GM19099 (cell line): ENCODE results near the gene FBN1.

Experiments
- POLR2A ChIP-seq: IDR thresholded peaks from 3 replicates; pipeline ENCODE4 v1.6.1; 2011; ENCODE audit warnings: low read depth; ENCODE audit not compliant: insufficient read length; ENCODE audit errors: extremely low read depth

Gene FBN1

DNA sequence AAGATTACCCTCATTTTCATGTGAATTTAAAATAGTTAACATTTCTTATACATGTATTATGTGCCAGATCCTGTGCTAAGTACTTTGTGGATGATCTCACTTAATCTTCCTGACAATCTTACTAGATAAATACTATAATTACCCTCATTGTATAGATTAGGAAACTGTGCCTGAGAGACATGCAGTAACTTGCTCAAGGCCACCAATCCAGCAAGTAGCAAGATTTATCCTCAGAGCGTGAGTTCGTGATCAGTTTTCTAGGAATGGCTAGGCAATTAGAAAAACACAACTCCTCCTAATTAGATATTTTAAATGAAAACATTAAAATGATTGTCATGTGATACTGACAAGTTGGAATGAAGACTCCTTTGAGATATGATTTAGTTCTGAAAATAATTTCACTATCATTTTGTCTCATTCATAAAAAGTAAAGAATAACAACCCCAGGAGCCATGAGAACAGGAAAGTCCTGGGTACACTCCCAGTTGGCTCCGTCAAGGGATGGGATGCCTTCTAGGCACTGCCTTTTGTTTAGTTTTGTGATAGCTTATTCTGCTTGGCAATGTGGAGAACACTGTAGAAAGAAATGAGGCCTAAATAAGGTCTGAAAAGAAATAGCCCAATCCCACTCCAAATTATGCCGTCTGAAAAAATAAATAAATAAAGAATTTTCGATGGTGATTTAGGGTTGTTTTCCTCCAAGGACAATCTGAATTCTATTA lies 61.3 kb downstream of the FBN1 start:
- no peak for TF ChIP-seq POLR2A

DNA sequence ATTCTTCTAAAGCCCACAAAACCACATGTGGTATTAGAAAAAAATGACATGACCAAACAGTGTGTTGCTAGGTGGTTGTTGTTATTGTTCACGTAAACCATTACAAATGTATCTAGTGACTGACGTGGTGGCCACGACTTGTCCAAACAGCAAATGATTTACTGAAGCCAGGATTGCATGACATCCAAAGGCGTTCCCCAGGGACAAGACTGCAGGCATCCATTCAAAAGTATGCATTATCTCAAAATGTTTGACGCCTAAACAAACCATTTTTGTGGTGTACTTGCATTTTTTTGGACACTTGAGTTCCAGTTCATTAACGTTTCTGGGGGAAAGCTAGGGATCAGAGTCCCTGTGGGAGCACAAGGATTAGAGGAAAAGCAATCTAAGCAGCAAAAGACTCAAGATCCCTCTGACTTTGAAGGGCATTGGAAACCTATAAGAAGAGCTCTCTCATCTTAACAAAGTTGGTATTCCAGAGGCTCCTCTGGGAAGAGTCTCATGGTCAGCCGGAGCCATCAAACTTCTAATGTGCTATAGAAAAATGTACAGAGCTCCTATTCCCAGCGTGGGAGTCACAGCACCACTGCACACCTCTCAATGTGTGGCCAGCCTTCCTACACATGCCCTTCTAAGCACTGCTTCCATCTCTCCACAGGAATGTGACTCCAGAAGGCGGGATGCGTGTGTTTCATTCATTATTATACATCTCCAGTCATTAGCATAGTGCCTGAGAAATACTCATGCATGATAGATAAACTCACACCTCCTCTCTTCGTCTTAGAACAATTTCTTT lies 62.9 kb downstream of the FBN1 start:
- no peak for TF ChIP-seq POLR2A

DNA sequence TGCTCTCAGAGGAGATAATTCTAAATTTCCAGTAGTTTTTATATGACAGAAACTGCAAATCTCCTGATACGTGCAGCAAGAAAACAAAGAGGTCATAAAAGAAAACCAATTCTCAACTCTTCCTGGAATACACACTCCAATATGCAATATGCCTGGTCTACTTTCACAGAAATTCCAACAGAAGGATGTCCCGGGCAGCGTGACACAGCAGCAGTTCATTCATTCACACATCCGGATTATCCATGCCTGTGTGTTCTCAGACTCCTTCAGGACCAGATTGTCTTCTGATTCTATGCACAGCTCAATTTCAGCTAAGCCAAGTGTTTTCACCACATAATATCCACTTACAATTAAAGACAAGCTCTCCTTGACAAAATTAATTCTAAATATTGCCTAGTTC lies 64.3 kb downstream of the FBN1 start:
- TF ChIP-seq POLR2A: no peak

DNA sequence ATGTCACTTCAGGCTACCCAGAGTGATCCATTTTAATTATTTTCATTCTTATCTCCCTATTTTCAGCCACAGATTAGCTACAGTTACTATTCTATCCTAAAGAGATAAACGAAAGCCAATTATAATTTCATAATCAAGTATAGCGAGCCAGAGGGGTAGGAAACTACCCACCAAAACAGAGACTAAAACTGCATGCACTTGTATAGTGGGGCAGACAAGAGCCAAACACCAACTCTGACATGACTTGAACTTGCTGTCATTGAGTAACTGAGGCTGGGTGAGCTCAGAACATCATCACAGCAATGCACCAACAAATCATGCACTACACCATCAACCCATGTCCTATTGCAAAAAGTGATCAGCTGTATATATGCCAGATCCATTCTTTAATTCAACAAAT lies 64.8 kb downstream of the FBN1 start:
- TF ChIP-seq POLR2A: no peak

DNA sequence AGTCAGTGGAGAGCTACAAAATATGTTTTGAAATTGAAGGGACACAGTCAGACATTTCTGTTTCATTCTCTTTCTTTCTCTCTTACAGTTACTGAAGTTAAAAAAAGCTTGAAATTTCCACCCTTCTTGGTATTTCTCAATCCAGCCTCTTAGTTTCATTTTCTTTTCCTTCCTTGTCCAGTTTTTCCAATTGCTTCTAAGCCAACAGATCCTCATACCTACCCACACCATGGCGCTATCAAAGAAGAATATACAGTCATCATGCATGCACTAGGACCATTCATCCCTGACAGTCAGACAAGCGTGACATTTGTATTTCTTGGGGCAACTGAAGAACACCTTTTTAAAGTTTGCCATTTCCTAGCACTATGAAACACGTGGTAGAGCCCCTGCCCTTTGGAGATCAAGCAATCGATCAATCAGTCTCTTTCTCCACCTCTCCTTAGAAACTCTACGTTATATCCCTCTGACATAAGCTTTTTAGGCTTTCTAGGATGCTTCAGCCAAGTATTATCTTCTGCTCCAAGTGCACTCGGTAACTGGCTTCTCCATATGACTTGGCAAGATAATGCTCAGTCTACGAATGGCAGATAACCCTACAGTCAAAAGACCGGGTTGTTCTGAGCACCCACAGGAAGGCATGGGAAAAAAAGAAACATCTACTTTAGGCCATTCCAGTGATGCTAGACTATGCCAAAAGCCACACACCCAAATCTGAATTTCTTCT lies 65.4 kb downstream of the FBN1 start:
- no peak for TF ChIP-seq POLR2A

DNA sequence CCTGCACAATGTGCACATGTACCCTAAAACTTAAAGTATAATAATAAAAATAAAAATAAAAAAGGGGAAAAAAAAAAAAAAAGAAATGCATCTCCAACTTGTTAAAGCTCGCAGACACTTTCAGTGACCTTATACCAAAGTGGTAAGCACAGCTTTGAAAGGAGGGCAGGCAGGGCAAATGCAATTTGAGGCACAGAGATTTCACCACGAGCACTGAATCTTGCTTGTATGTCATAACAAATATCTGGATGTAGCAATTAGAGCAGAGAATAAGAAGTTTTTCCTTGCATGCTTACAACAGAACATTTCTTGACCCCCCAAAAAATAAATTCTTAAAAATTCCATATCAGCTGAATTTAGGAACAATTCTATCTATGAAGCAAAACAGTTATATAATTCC lies 66.5 kb downstream of the FBN1 start:
- TF ChIP-seq POLR2A: no peak

DNA sequence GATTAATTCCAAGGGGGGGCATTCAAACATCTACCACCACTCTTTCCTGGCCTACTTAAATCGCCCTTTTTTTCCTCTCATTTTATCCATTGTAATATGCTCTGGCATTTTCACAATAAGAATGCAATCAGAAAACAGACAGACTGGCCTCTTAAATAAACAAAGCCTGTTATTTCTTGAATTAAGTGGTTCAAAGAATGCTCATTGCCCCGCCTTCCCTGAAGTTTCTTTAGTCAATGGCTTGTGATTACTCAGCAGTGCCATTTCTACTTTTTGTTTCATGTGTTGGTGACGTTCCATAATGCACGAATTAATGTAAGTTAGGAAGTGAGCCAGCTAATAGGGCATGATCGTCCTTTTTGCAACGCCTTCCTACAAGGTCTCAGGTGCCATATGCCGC lies 68.0 kb downstream of the FBN1 start:
- no peak for TF ChIP-seq POLR2A

DNA sequence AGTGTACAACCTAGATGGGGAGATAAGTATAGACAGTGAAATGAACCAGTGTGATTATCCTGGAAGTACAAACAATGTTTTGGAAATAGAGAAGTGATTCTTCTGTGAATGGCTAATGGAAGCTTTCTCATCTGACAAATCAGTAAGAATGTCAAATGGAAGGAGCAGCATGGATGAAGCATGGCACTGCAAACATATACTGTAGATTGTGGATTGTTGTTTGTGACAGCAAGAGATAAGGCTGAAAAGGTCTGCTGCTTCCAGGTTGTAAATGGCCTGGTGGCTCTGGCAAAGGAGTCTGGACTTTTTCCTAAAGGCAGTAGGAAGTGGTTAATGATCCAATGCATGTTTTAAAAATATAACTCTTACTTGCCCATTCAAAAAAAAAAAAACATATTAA lies 71.3 kb downstream of the FBN1 start:
- no peak for TF ChIP-seq POLR2A

DNA sequence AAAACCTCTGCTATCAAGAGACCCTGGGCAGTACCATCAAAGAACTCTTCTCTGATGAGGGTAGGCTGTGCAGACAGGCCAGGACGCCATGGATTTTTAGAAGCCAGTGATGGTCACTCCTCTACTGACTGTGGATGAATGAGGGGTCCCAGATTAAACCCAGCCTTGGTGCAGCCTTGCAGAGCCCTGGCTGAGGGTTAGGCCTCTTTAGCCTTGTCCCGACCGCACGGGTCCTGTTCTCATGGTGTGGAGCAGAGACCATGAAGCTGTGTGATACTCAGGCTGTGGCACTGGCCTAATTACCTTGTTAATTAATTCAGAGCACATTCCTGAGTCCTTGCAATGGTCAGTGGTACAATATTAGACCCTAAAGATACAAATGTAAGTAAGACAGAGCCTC lies 71.7 kb downstream of the FBN1 start:
- TF ChIP-seq POLR2A: no peak

DNA sequence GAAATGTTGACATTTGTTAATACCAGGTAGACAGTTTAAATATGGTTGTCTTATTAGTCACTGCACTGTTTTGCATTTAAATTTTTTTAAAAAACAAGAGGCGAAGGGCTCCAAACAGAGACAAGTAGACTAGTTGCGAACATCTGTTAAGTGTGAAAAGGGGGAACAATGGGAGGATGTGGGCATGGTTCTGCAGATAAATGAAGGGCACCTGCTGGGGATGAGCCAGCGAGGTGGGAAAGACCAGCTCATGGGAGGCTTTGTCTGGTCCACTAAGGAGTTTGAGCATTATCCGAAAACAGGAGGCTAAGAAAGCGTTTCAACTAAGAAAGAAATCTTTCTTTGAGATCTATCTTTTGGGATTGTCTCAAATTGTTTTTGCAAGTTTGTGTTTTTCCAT lies 72.7 kb downstream of the FBN1 start:
- no peak for TF ChIP-seq POLR2A

DNA sequence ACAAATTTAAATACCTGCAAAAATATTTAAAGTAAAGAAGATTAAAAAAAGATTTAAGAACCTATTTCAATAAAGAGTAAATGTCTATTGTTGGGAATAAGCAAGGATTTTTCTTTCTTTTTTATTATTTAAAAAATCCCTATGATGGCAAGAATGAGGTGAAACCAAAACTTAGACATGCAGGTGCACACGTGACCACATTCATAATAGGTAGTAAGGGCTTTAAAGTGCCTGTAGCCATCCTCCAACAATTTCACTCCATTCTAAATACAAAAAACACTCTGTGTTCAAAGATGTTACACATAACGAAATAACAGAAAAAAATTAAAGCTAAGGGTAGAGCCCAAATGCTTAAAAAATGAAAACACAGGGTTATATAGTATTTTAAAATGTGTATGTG lies 74.0 kb downstream of the FBN1 start:
- no peak for TF ChIP-seq POLR2A

DNA sequence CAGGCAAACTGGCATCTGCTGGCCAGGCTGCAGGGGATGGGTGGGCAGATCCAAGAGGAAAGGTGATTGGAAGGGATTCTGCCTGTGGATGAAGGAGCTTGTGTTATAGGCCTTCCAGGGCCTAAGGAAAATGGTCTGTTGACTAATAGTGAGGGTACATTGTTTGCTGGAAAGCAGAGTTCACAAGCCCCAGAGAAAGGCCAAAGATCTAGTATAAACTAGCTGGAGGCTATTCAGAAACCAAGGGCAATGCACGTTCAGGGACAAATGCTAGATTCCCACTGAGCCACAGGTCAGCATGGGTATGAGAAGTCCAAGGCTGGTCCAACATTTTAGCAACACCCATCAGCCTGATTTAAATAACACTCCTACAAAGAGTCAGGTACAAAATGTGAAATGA lies 74.7 kb downstream of the FBN1 start:
- TF ChIP-seq POLR2A: no peak

DNA sequence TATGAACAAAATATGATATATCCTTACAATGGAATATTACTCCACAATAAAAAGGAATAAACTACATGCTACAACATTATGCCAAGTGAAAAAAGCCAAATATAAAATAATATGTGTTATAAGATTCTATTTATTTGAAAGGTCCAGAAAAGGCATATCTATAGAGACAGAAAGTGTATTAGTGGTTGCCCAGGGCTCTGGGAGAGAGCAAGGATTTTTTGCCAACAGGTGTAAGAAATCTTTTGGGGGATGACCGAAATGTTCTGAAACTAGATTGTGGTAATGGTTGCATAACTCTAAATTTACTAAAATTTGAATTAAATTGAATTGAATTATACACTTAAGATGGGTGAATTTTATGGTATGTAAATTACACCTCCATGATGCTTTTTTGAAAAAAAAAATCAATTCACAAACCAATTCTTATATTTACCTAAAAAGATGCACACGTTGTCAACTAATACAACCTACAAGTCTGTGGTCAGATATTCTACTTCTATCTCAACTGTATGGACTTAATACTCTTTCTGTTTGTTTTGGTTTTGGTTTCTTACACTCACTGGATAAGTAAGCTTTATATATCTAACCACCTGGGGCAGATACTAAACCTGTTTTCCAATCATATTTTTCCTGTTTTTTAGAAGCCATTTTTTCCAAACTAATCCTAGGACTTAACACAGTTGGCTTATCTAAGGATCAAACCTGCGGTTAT lies 75.8 kb downstream of the FBN1 start:
- TF ChIP-seq POLR2A: no peak

DNA sequence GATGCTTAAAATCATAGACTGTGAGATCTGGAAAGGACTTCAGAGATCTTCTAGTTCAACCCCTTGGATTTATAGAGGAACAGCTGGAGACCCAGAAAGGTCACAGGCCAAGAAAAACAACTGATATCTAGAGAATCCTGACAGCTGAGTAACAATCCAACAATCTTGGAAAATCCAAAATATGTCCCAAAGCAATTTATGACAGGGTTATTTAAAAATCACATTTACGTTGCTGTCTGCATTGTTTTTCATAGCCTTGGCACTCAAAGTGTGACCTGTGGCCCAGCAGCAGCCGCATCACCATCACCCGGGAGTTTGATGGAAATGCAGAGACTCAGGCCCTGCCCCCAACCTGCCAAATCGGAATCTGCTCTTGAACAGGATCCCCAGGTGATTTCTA lies 78.8 kb downstream of the FBN1 start:
- no peak for TF ChIP-seq POLR2A
